Neuronal stem cell (in vitro differentiated cells): Measurements from ENCODE around the gene MPND.

Experiments
- DNase-seq: peaks from one replicate; pipeline ENCODE4 v3.0.0-alpha.2; 2013; ENCODE audit warnings: low spot score
- H2AFZ ChIP-seq: one replicate; pipeline ENCODE4 v1.6.1; 2013; ENCODE audit warnings: mild to moderate bottlenecking, low read length, inconsistent platforms
- H2AK5ac ChIP-seq: 2 replicates; pipeline ENCODE4 v1.6.1; 2013; ENCODE audit warnings: low read depth, mild to moderate bottlenecking, inconsistent platforms, low read length, moderate library complexity, mixed read lengths
- H2BK120ac ChIP-seq: 2 replicates; pipeline ENCODE4 v1.6.1; 2013; ENCODE audit warnings: low read depth, mild to moderate bottlenecking, inconsistent platforms, low read length, moderate library complexity, mixed read lengths
- H2BK12ac ChIP-seq: one replicate; pipeline ENCODE4 v1.6.1; 2013; ENCODE audit warnings: low read length, inconsistent platforms
- H2BK15ac ChIP-seq: 2 replicates; pipeline ENCODE4 v1.6.1; 2013; ENCODE audit warnings: mild to moderate bottlenecking, low read length, inconsistent platforms, mixed read lengths
- H2BK5ac ChIP-seq: one replicate; pipeline ENCODE4 v1.6.1; 2013; ENCODE audit warnings: inconsistent platforms, mild to moderate bottlenecking, low read length, moderate library complexity
- H3K14ac ChIP-seq: one replicate; pipeline ENCODE4 v1.6.1; 2013; ENCODE audit warnings: low read length, inconsistent platforms
- H3K18ac ChIP-seq: 2 replicates; pipeline ENCODE4 v1.6.1; 2013; ENCODE audit warnings: low read length, inconsistent platforms
- H3K23ac ChIP-seq: 2 replicates; pipeline ENCODE4 v1.6.1; 2013; ENCODE audit warnings: low read depth, mild to moderate bottlenecking, mixed read lengths, low read length, inconsistent platforms; ENCODE audit not compliant: poor library complexity
- H3K27ac ChIP-seq: replicated peaks from 3 replicates; pipeline ENCODE4 v1.5.1; 2013; ENCODE audit warnings: low read length, inconsistent platforms
- H3K27me3 ChIP-seq, 3 experiments: 2 replicates each; pipeline ENCODE4 v1.6.1; 2013; ENCODE audit warnings: low read length in 3 of 3, mild to moderate bottlenecking in 2 of 3, inconsistent platforms in 1 of 3, low read depth in 1 of 3, mixed read lengths in 1 of 3, moderate library complexity in 1 of 3; ENCODE audit not compliant: control insufficient read depth in 3 of 3, insufficient read depth in 3 of 3
- H3K36me3 ChIP-seq, 2 donors: replicated peaks in 1 of 2; 2 replicates each; pipeline ENCODE4 v1.6.1; 2013; ENCODE audit warnings: low read length in 2 of 2; ENCODE audit not compliant: control insufficient read depth in 2 of 2, insufficient read depth in 2 of 2
- H3K4ac ChIP-seq: 2 replicates; pipeline ENCODE4 v1.6.1; 2013; ENCODE audit warnings: inconsistent platforms, mild to moderate bottlenecking, low read length, moderate library complexity
- H3K4me1 ChIP-seq, 2 donors: 1 replicate in 1 of 2; 2 replicates in 1 of 2; pipeline ENCODE4 v1.6.1; 2013; ENCODE audit warnings: low read length in 2 of 2, low read depth in 1 of 2; ENCODE audit not compliant: control insufficient read depth in 2 of 2, insufficient read depth in 1 of 2
- H3K4me2 ChIP-seq: one replicate; pipeline ENCODE4 v1.6.1; 2013; ENCODE audit warnings: mild to moderate bottlenecking, low read length, inconsistent platforms; ENCODE audit not compliant: insufficient read depth, poor library complexity, severe bottlenecking
- H3K4me3 ChIP-seq, 2 donors: 2 replicates each; pipeline ENCODE4 v1.5.1; 2013; ENCODE audit warnings: low read length in 2 of 2, mild to moderate bottlenecking in 2 of 2, inconsistent platforms in 1 of 2, moderate library complexity in 1 of 2
- H3K79me1 ChIP-seq: one replicate; pipeline ENCODE4 v1.6.1; 2013; ENCODE audit warnings: low read depth, mild to moderate bottlenecking, inconsistent platforms, low read length, moderate library complexity
- H3K9ac ChIP-seq: one replicate; pipeline ENCODE4 v1.6.1; 2013; ENCODE audit warnings: mild to moderate bottlenecking, low read depth, low read length, inconsistent platforms; ENCODE audit not compliant: poor library complexity
- H3K9me3 ChIP-seq, 2 donors: replicated peaks in 1 of 2; 2 replicates each; pipeline versions ENCODE3 to v1.6.1; 2013; ENCODE audit warnings: low read length in 2 of 2, mild to moderate bottlenecking in 2 of 2, inconsistent platforms in 1 of 2, low read depth in 1 of 2, mixed read lengths in 1 of 2, moderate library complexity in 1 of 2; ENCODE audit not compliant: control insufficient read depth in 2 of 2, insufficient read depth in 1 of 2
- H4K8ac ChIP-seq: one replicate; pipeline ENCODE4 v1.6.1; 2013; ENCODE audit warnings: low read depth, mild to moderate bottlenecking, inconsistent platforms, low read length, moderate library complexity
- H4K91ac ChIP-seq: one replicate; pipeline ENCODE4 v1.6.1; 2013; ENCODE audit warnings: low read length, low read depth, mild to moderate bottlenecking, inconsistent platforms; ENCODE audit not compliant: poor library complexity
- WGBS, 2 donors: extraction: QIAGEN DNeasy Blood & Tissue Kit; methylation state at CpG; one replicate each; pipeline ENCODE4 v1.1.7; 2013; ENCODE audit warnings: missing lambda C conversion rate in 2 of 2, mixed read lengths in 1 of 2; ENCODE audit not compliant: insufficient read length in 2 of 2, insufficient replicate concordance in 1 of 2; ENCODE audit errors: extremely low coverage in 2 of 2; 5-methylcytosine and 5-hydroxymethylcytosine counted together

Gene MPND

DNA sequence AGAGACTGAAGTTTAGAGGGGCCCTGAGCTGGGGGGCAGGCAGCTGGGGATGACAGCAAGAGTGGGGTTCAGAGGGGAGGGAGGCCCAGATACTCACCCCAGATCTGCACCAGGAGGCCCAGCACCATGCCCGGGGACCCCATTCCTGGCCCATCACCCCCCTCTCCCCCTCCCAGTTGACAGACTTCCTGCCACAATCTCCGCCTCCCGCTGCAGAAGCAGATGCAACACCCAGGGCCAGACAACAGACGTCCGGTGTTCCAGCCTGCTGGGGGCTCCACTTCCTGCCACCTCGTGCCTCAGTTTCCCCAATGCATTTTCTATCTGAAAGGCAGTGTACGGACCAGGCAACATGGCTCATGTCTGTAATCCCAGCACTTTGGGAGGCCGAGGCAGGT, 41.1 kb upstream of the MPND start, which contains the start of gene TMIGD2:
Gene TMIGD2 (minus strand): TSS at position 147 of the 398 bp plus-strand sequence. CDS start 4 bp downstream, at position 143.
- H4K8ac ChIP-seq: no peak within 1 kb of the TSS
- H2BK5ac ChIP-seq: no peak within 1 kb of the TSS
- H4K91ac ChIP-seq: no peak within 1 kb of the TSS
- no peak within 1 kb of the TSS for H2BK120ac ChIP-seq
- no peak within 1 kb of the TSS for H2BK15ac ChIP-seq
- peak within 1 kb of the TSS; percentile 1 to 26 for H3K4me3 ChIP-seq
- no peak for DNase-seq
- WGBS, 2 donors: no CpG with 5 or more reads among the region's 8 CpGs
- no peak within 1 kb of the TSS for H2AK5ac ChIP-seq
- H3K79me1 ChIP-seq: peaks cover 4% of the 10 kb centered on the region
- no peaks in the 10 kb centered on the region for H3K27me3 ChIP-seq
- H3K4me2 ChIP-seq: no peak within 1 kb of the TSS
- no peak within 1 kb of the TSS for H3K4ac ChIP-seq
- peaks cover 9 to 14% of the 10 kb centered on the region in 2 donors for H3K36me3 ChIP-seq
- peaks cover 7% of the 10 kb centered on the region in 2 donors for H3K4me1 ChIP-seq
- no peak within 1 kb of the TSS for H3K9ac ChIP-seq
- H3K14ac ChIP-seq: no peak within 1 kb of the TSS
- H3K27ac ChIP-seq: no peak within 1 kb of the TSS
- H2AFZ ChIP-seq: peak within 1 kb of the TSS; percentile 88
- no peaks in the 10 kb centered on the region for H3K9me3 ChIP-seq
- no peak within 1 kb of the TSS for H3K23ac ChIP-seq
- peak within 1 kb of the TSS; percentile 11 for H3K18ac ChIP-seq
- H2BK12ac ChIP-seq: no peak within 1 kb of the TSS

- H2AK5ac ChIP-seq: peak overlapping the region; percentile 12
- H3K23ac ChIP-seq: no peak overlapping the region
- H3K9me3 ChIP-seq: peaks cover 0 to 2% of the 10 kb centered on the region in 2 donors
- no peaks in the 10 kb centered on the region for H3K27me3 ChIP-seq
- H3K79me1 ChIP-seq: peaks cover 4% of the 10 kb centered on the region
- H4K91ac ChIP-seq: no peak overlapping the region
- H3K14ac ChIP-seq: no peak overlapping the region
- H2BK120ac ChIP-seq: no peak overlapping the region
- H3K4ac ChIP-seq: no peak overlapping the region
- no peak overlapping the region for H2BK5ac ChIP-seq
- peaks cover 7% of the 10 kb centered on the region in 2 donors for H3K4me1 ChIP-seq
- peak overlapping the region; percentile 90 for H2AFZ ChIP-seq
- peak overlapping the region; percentile 15 for H3K18ac ChIP-seq
- peak overlapping the region; percentile 82 for H2BK12ac ChIP-seq
- H3K4me2 ChIP-seq: peak overlapping the region; percentile 19
- H4K8ac ChIP-seq: no peak overlapping the region
- peak overlapping the region in 1 of 2 donors; percentile 46 for H3K4me3 ChIP-seq
- peak overlapping the region; percentile 2 for H2BK15ac ChIP-seq
- H3K9ac ChIP-seq: no peak overlapping the region
- H3K36me3 ChIP-seq: peaks cover 14 to 23% of the 10 kb centered on the region in 2 donors
- no CpG with 5 or more reads among the region's 18 CpGs for WGBS, 2 donors
- DNase-seq: no peak
- no peak overlapping the region for H3K27ac ChIP-seq
Observed at GRCh38 chr19:4303819-4304537, 39.4 kb upstream of the MPND start.

DNA sequence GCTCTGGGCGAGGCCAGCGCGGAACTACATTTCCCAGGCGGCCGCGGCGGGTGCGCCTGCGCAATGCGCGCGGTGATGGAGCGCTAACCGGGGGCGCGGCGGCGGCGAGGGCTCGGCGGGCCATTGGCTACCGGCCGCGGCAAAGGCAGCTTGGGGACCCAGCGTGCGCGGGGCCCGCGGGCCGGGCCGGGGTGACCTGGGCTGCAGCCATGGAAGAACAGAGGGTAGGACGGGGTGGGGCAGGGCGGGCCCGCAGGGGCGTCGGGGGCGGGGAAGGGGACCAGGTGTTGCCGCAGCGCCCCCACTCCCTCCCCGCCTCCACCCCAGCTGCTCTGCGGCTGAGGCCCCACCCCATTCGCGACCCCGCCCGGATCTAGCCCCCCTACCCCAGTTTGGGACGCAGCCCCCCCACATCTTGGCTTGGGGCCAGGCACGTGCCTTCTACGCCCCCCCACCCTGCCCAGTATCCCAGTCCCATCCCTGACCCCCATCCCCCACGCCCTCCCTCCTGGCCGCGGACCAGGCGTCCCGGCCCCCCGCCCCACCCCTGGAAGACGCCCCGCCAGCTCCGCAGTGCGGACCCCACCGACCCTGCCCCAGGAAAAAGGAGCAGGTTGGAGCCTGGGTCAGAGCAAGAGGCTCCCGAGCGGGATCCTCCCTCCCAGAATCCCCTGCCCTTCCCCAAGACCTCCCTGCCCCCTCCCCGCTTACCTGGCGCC, 38.7 kb upstream of the MPND start, which contains the start of gene FSD1:
Gene FSD1 (plus strand): TSS at position 61 of the 719 bp plus-strand sequence. CDS start 149 bp downstream, at position 210.
- peak within 1 kb of the TSS; percentile 71 for H3K18ac ChIP-seq
- no peak within 1 kb of the TSS for H2BK120ac ChIP-seq
- peak; percentile 80 for DNase-seq
- H3K4me1 ChIP-seq: peaks cover 7% of the 10 kb centered on the region in 2 donors
- peak within 1 kb of the TSS; percentile 46 to 80 for H3K4me3 ChIP-seq
- H2BK15ac ChIP-seq: peak within 1 kb of the TSS; percentile 2
- H4K91ac ChIP-seq: no peak within 1 kb of the TSS
- H3K9ac ChIP-seq: no peak within 1 kb of the TSS
- H3K27ac ChIP-seq: no peak within 1 kb of the TSS
- H2AFZ ChIP-seq: peak within 1 kb of the TSS; percentile 90
- H4K8ac ChIP-seq: no peak within 1 kb of the TSS
- H3K79me1 ChIP-seq: peaks cover 4% of the 10 kb centered on the region
- peaks cover 0 to 2% of the 10 kb centered on the region in 2 donors for H3K9me3 ChIP-seq
- H3K36me3 ChIP-seq: peaks cover 14 to 27% of the 10 kb centered on the region in 2 donors
- no peaks in the 10 kb centered on the region for H3K27me3 ChIP-seq
- peak within 1 kb of the TSS; percentile 24 for H2AK5ac ChIP-seq
- no peak within 1 kb of the TSS for H3K4ac ChIP-seq
- H3K4me2 ChIP-seq: peak within 1 kb of the TSS; percentile 49
- H2BK5ac ChIP-seq: peak within 1 kb of the TSS; percentile 19
- H3K23ac ChIP-seq: no peak within 1 kb of the TSS
- WGBS, 2 donors: no CpG with 5 or more reads among the region's 63 CpGs
- no peak within 1 kb of the TSS for H3K14ac ChIP-seq
- H2BK12ac ChIP-seq: peak within 1 kb of the TSS; percentile 82

DNA sequence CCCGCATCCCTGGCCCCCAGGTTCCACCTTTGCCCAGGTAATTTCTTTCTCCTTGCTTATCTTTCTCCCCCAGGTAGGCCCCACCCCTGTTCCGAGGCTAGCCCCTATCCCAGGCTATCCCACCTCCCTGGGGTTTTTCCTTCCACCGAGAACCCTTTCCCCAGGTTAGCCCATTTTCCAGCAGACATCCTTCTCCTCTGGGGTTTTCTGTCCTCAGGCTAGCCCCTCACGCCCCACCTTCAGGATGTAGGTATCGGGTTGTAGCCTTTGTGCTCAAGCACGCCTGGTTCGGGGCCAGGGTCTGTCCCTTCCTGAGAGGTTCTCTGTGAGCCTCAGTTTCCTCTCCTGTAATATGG, 38.1 kb upstream of the MPND start:
- peak overlapping the region; percentile 49 for H3K4me2 ChIP-seq
- peak overlapping the region; percentile 19 for H2BK5ac ChIP-seq
- H3K27me3 ChIP-seq: no peaks in the 10 kb centered on the region
- H3K18ac ChIP-seq: no peak overlapping the region
- no peak overlapping the region for H2BK120ac ChIP-seq
- H2AK5ac ChIP-seq: peak overlapping the region; percentile 24
- H3K4me1 ChIP-seq: peaks cover 7% of the 10 kb centered on the region in 2 donors
- no peak overlapping the region for H2BK15ac ChIP-seq
- H3K4ac ChIP-seq: no peak overlapping the region
- H3K27ac ChIP-seq: no peak overlapping the region
- H2BK12ac ChIP-seq: no peak overlapping the region
- peak overlapping the region; percentile 46 to 80 for H3K4me3 ChIP-seq
- peaks cover 0 to 2% of the 10 kb centered on the region in 2 donors for H3K9me3 ChIP-seq
- peaks cover 4% of the 10 kb centered on the region for H3K79me1 ChIP-seq
- no peak overlapping the region for H3K9ac ChIP-seq
- no peak overlapping the region for H3K23ac ChIP-seq
- no peak overlapping the region for H3K14ac ChIP-seq
- H4K91ac ChIP-seq: no peak overlapping the region
- no peak overlapping the region for H4K8ac ChIP-seq
- no peak for DNase-seq
- WGBS, 2 donors: no CpG with 5 or more reads among the region's 7 CpGs
- peak overlapping the region; percentile 90 for H2AFZ ChIP-seq
- H3K36me3 ChIP-seq: peaks cover 14 to 31% of the 10 kb centered on the region in 2 donors
